BJ (cell line): ENCODE measurements around the gene ZNF213. TPM values are rescaled to one million over a fixed set of nuclear protein-coding genes. Genes with fewer than 3 reads are reported as not detected.

Experiments used
- CTCF ChIA-PET: fragments of 350-600 bp; formaldehyde crosslinking; extraction: SDS; loops from one replicate; lab custom pipeline; 2021; ENCODE audit warnings: antibody characterized with exemption, inconsistent platforms; lab: Yijun Ruan, JAX
- POLR2A ChIA-PET: fragments of 300-600 bp; sonication (Branson Sonifier 250); formaldehyde crosslinking; extraction: SDS; loops from one replicate; lab custom pipeline; 2021; ENCODE audit warnings: antibody characterized with exemption; lab: Charles Lee
- DNase-seq: peaks from one replicate; pipeline ENCODE4 v3.0.0-alpha.2; 2011; ENCODE audit warnings: low read depth
- H3K27me3 ChIP-seq: 2 replicates; pipeline ENCODE4 v1.6.0; 2011; ENCODE audit warnings: low read length; ENCODE audit not compliant: control insufficient read depth, insufficient read depth
- H3K36me3 ChIP-seq: 2 replicates; pipeline ENCODE4 v1.5.1; 2011; ENCODE audit warnings: low read length; ENCODE audit not compliant: control insufficient read depth, insufficient read depth
- H3K4me3 ChIP-seq: 2 replicates; pipeline ENCODE4 v1.5.1; 2011; ENCODE audit warnings: low read depth, mild to moderate bottlenecking, control low read depth, low read length
- polyA plus RNA-seq: library from polyadenylated mRNA; depleted of rRNA; stranded (reverse); fragments of >200 nt; gene quantifications from 2 replicates; pipeline ENCODE4 v1.2.3, GENCODE V29; 2011
- TF ChIP-seq, protein P1 (sequence below): IDR thresholded peaks from 2 replicates; pipeline ENCODE4 v1.5.1; 2011; ENCODE audit warnings: low read depth, mild to moderate bottlenecking, control low read depth, inconsistent platforms, low read length, moderate library complexity; ENCODE audit not compliant: insufficient read depth

ZNF213 gene
- polyA plus RNA-seq, 1 experiment: 0.77 TPM

DNA sequence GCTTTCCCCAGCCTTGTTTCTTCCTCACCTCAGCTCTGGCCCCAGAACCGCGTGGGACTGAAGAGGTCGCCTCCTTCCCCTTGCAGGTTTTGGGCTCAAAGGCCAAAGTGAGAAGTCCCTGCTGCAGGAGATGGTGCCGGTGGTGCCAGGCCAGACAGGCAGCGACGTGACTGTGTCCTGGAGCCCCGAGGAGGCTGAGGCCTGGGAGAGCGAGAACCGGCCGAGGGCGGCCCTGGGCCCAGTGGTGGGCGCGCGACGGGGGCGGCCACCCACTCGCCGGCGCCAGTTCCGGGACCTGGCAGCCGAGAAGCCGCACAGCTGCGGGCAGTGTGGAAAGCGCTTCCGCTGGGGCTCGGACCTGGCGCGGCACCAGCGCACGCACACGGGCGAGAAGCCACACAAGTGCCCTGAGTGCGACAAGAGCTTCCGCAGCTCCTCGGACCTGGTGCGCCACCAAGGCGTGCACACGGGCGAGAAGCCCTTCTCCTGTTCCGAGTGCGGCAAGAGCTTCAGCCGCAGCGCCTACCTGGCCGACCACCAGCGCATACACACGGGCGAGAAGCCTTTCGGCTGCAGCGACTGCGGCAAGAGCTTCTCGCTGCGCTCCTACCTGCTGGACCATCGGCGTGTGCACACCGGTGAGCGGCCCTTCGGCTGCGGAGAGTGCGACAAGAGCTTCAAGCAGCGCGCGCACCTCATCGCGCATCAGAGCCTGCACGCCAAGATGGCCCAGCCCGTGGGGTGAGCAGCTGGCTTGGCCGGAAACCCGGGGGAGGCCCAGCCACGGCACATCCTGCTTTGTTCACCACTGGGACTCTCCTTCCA, 6.0 kb downstream of the ZNF213 start:
- TF ChIP-seq, protein P1, sequence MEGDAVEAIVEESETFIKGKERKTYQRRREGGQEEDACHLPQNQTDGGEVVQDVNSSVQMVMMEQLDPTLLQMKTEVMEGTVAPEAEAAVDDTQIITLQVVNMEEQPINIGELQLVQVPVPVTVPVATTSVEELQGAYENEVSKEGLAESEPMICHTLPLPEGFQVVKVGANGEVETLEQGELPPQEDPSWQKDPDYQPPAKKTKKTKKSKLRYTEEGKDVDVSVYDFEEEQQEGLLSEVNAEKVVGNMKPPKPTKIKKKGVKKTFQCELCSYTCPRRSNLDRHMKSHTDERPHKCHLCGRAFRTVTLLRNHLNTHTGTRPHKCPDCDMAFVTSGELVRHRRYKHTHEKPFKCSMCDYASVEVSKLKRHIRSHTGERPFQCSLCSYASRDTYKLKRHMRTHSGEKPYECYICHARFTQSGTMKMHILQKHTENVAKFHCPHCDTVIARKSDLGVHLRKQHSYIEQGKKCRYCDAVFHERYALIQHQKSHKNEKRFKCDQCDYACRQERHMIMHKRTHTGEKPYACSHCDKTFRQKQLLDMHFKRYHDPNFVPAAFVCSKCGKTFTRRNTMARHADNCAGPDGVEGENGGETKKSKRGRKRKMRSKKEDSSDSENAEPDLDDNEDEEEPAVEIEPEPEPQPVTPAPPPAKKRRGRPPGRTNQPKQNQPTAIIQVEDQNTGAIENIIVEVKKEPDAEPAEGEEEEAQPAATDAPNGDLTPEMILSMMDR: no peak
- Histone ChIP-seq H3K27me3 (no peaks in the 10 kb centered on the region), H3K36me3 (peaks cover 15% of the 10 kb centered on the region), H3K4me3 (no peak overlapping the region)
- ChIA-PET CTCF (interaction anchor here (1.0 to 1.5 kb wide), 2 partner anchors 9 kb away, joined by 3 to 5 read pairs; no protein-coding TSS in a partner anchor), POLR2A (no interaction called here)
- DNase-seq: no peak

DNA sequence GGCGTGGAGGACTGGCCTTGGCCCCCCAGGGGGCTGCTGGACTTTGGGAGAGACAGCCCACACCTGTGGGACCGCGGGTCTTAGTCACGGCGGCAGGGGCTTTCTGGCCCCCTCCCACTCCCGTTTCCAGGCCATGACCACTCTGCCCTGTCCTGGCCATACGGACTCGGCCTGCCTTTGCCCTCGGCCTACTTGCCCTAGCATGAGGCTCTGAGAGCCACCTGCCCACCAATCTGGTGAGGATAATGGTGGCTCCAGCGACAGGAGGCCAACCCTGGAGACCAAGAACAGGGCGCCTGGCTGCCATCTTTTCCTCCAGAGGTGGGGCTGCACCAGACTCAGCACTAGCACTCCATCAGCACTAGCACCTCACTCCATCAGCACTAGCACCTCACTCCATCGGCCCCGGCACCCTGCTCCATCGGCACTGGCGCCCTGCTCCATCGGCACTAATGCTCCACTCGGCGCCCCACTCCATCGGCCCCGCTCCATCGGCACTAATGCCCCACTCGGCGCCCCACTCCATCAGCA, 7.0 kb downstream of the ZNF213 start:
- CTCF ChIA-PET: interaction anchor here (1.1 kb wide), 1 partner anchor 214 kb away, joined by 3 read pairs; no protein-coding TSS in a partner anchor
- Histone ChIP-seq H3K27me3 (no peaks in the 10 kb centered on the region), H3K4me3 (no peak overlapping the region), H3K36me3 (peaks cover 15% of the 10 kb centered on the region)
- TF ChIP-seq, protein P1: no peak
- POLR2A ChIA-PET: no interaction called here
- DNase-seq: no peak

DNA sequence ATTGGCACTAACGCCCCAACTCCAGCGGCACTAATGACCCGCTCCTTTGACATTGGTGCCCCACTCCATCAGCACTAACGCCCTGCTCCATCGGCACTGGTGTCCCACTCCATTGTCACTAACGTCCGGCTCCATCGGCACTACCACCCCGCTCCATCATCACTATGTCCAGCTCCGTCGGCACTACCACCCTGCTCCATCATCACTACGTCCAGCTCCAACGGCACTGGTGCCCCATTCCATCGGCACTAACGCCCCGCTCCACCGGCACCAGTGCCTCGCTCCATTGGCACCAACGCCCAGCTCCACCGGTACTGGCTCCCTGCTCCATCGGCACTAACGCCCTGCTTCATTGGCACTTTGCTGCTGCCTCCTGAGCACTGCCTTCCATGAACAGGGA, 7.5 kb downstream of the ZNF213 start:
- H3K4me3 ChIP-seq: no peak overlapping the region
- no peaks in the 10 kb centered on the region for H3K27me3 ChIP-seq
- H3K36me3 ChIP-seq: peaks cover 15% of the 10 kb centered on the region
- TF ChIP-seq, protein P1: no peak
- ChIA-PET CTCF (interaction anchor here (1.0 to 1.1 kb wide), 3 partner anchors 13 to 215 kb away, joined by 3 read pairs; no protein-coding TSS in a partner anchor), POLR2A (no interaction called here)
- DNase-seq: no peak

DNA sequence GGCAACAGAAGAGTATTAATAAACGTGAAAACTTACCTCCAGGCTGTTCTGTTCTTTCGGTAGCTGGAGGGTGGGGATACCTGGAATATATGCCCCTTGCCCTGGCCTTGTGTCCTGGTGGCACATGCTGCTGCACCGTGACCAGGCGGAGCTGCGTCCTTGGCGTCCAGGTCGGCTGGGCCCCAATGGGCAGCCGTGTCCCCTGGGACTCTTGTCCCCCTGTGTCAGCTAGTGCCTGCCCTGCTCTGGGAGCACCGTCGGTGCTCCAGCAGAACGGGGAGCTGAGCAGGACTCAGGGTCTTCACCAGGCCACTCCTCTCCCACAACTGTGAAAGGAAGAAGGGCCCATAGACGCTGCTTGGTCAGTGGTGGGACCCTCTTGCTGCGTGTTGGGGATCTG, 7.9 kb downstream of the ZNF213 start:
- POLR2A ChIA-PET: no interaction called here
- Histone ChIP-seq H3K27me3 (no peaks in the 10 kb centered on the region), H3K4me3 (no peak overlapping the region), H3K36me3 (peaks cover 15% of the 10 kb centered on the region)
- CTCF ChIA-PET: interaction anchor here (1.0 to 1.1 kb wide), 3 partner anchors 13 to 215 kb away, joined by 3 read pairs; no protein-coding TSS in a partner anchor
- DNase-seq: no peak
- TF ChIP-seq, protein P1: no peak

DNA sequence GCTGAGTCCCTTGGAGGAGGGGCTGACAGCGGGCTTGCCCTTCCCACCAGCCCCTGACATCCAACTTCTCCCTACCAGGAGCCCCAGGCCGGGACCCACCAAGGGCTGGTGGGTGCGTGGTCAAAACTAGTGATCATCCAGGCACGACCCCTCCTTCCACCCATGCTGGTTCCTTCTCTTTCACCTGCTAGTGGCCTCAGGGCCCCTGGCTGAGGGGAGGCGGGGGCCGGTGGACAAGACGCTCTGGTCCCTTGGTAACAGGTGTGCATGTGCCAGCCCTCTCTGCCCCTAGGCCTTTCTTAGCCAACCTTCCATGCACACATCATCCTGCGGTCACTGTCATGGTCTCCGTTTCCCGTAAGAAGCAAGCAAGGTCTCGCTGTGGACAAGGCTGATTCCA, 8.4 kb downstream of the ZNF213 start:
- Histone ChIP-seq H3K27me3 (no peaks in the 10 kb centered on the region), H3K36me3 (peaks cover 13% of the 10 kb centered on the region), H3K4me3 (no peak overlapping the region)
- TF ChIP-seq, protein P1: no peak
- ChIA-PET CTCF (interaction anchor here (1.0 to 1.1 kb wide), 2 partner anchors 14 to 24 kb away, joined by 3 read pairs; no protein-coding TSS in a partner anchor), POLR2A (no interaction called here)
- no peak for DNase-seq
